ENCODE data around the gene CPNE7. TPM values are rescaled to one million over a fixed set of nuclear protein-coding genes. Genes with fewer than 3 reads are reported as not detected.

CPNE7 gene
- total and polyA plus RNA-seq, 2 of the 4 experiments (the other 2 are of a cell fraction), result 5.4 to 17.4 TPM

GRCh38 chr16:89562939-89563338 lies 12.6 kb upstream of the CPNE7 start:
- in situ Hi-C loops (cut with MboI; ENCODE audit: low sequenced_read_pairs) (no loop called here), intact Hi-C loops (cut with micrococcal nuclease) (no loop called here), dilution Hi-C loops (cut with HindIII; ENCODE audit: low sequenced_read_pairs, unreplicated experiment) (no loop called here)
- Histone ChIP-seq H2BK15ac (ENCODE audit: low read depth, low read length) (no peak overlapping the region), H2AFZ (replicated peaks; ENCODE audit: low read length, poor library complexity) (no peak overlapping the region), H2AK9ac (replicated peaks; ENCODE audit: low read depth, low read length, poor library complexity) (peak overlapping the region; percentile 20), H3K36me3 (ENCODE audit: control insufficient read depth, insufficient read depth, low read length) (peaks cover 37% of the 10 kb centered on the region), H3K23ac (ENCODE audit: low read depth, low read length) (0 out of 2 replicates have a peak overlapping the region, but pooled peaks have one; percentile 31), H4K91ac (ENCODE audit: insufficient read depth, low read depth, low read length) (no peak overlapping the region), H3K14ac (replicated peaks; ENCODE audit: low read depth, low read length) (no peak overlapping the region), H2BK120ac (ENCODE audit: low read depth, low read length) (no peak overlapping the region), H3K56ac (ENCODE audit: extremely low read depth, insufficient read depth, low read length) (no peak overlapping the region), H2BK5ac (ENCODE audit: low read depth, low read length, poor library complexity, severe bottlenecking) (no peak overlapping the region), H4K20me1 (ENCODE audit: insufficient read depth, low read length) (peaks cover 62% of the 10 kb centered on the region), H3K4me1 (ENCODE audit: control insufficient read depth, insufficient read depth, low read length) (peaks cover 21% of the 10 kb centered on the region), H3K9ac (ENCODE audit: low read depth, low read length) (no peak overlapping the region), H2AK5ac (ENCODE audit: low read depth, low read length) (no peak overlapping the region), H3K27me3 (ENCODE audit: control insufficient read depth, insufficient read depth, low read length) (no peaks in the 10 kb centered on the region), H3K4me2 (ENCODE audit: low read depth, low read length) (no peak overlapping the region), H3K9me3 (ENCODE audit: control insufficient read depth, insufficient read depth, low read length) (no peaks in the 10 kb centered on the region), H3K79me1 (ENCODE audit: low read depth in 1 of 2, low read length in 2 of 2) (peaks cover 30 to 57% of the 10 kb centered on the region in 2 experiments), H3K4me3 (ENCODE audit: insufficient read depth, low read depth, low read length) (no peak overlapping the region), H2BK20ac (ENCODE audit: low read depth, low read length) (no peak overlapping the region), H4K8ac (ENCODE audit: low read depth in 2 of 2, low read length in 2 of 2) (no peak overlapping the region), H3K18ac (ENCODE audit: low read depth, low read length) (no peak overlapping the region), H3K27ac (ENCODE audit: insufficient read depth, low read length) (no peak overlapping the region), H4K5ac (ENCODE audit: low read depth, low read length) (no peak overlapping the region), H3K9me1 (ENCODE audit: insufficient read depth, low read length) (peaks cover 9% of the 10 kb centered on the region), H3K4ac (ENCODE audit: low read depth, low read length) (no peak overlapping the region)
- DNase-seq (no peak), ATAC-seq (ENCODE audit: low read depth) (no peak)
- 94% methylated on average over 3 of the region's 12 CpGs; no CpG with 5 or more reads in 1 of the 2 experiments for WGBS, 2 experiments (ENCODE audit: extremely low coverage in 2 of 2, insufficient read length in 1 of 2)
- POLR2A ChIA-PET (ENCODE audit: unreplicated experiment), result no interaction called here
- no TSS peak for BruUV-seq (replicated peaks)
- CTCF ChIA-PET, result interaction anchor here (0.7 kb wide), 1 partner anchor 143 kb away, joined by 3 read pairs; no protein-coding TSS in a partner anchor
- no peak for TF ChIP-seq CHD1 (IDR thresholded peaks at IDR 0.05; ENCODE audit: low read depth, low read length)
- TF ChIP-seq FOS (IDR thresholded peaks at IDR 0.05; ENCODE audit: low read depth, low read length), result no peak
- TF ChIP-seq SMC3 (IDR thresholded peaks at IDR 0.05; ENCODE audit: low read depth, low read length), result no peak
- no peak for TF ChIP-seq MXI1 (IDR thresholded peaks at IDR 0.05; ENCODE audit: borderline replicate concordance, low read depth, low read length)
- no peak for TF ChIP-seq RFX5 (IDR thresholded peaks at IDR 0.05; ENCODE audit: low read depth, low read length)
- TF ChIP-seq CTCF (conservative IDR thresholded peaks at IDR 0.05; ENCODE audit: low read depth, low read length), result no peak
- TF ChIP-seq NFE2L2 (IDR thresholded peaks at IDR 0.05; ENCODE audit: low read depth, low read length), result no peak
- TF ChIP-seq RAD21 (IDR thresholded peaks at IDR 0.05; ENCODE audit: low read length), result no peak
- TF ChIP-seq CEBPB (IDR thresholded peaks at IDR 0.05; ENCODE audit: low read depth, low read length), result no peak
- TF ChIP-seq RCOR1 (IDR thresholded peaks at IDR 0.05; ENCODE audit: insufficient replicate concordance, low read length), result no peak
- no peak for TF ChIP-seq POLR2A (IDR thresholded peaks at IDR 0.05; ENCODE audit: low read depth, low read length)
- no peak for TF ChIP-seq MAFK (IDR thresholded peaks at IDR 0.05; ENCODE audit: low read depth, low read length)
- no peak for TF ChIP-seq ELK1 (IDR thresholded peaks at IDR 0.05; ENCODE audit: borderline replicate concordance, low read depth, low read length)
- TF ChIP-seq MAZ (IDR thresholded peaks at IDR 0.05; ENCODE audit: borderline replicate concordance, low read depth, low read length), result no peak
- no peak for TF ChIP-seq USF2 (IDR thresholded peaks at IDR 0.05; ENCODE audit: low read depth, low read length)
- TF ChIP-seq BHLHE40 (IDR thresholded peaks at IDR 0.05; ENCODE audit: low read depth, low read length), result no peak
